IMR-90 (cell line): ENCODE results near the gene MTX3. TPM values are rescaled to one million over a fixed set of nuclear protein-coding genes. Genes with fewer than 3 reads are reported as not detected.
A peak's percentile ranks its signal among the peaks of the same experiment; 100 is the strongest.

Experiments
- ATAC-seq: fragments of 200-7000 bp; cut with Tn5 transposase; 2 replicates; pipeline ENCODE4 v1.9.1; 2020; ENCODE audit warnings: low read depth, mild to moderate bottlenecking, moderate library complexity
- BruUV-seq: library from RNA; stranded (reverse); fragments of 400-500 nt; replicated peaks from 2 replicates; lab custom pipeline; 2021; lab: Mats Ljungman, UMichigan
- CTCF ChIA-PET: fragments of 300-600 bp; formaldehyde crosslinking; extraction: SDS; loops from one replicate; lab custom pipeline; 2021; ENCODE audit warnings: antibody characterized with exemption; lab: Yijun Ruan, JAX
- POLR2A ChIA-PET: fragments of 300-600 bp; sonication (Branson Sonifier 250); formaldehyde crosslinking; loops from one replicate; lab custom pipeline; 2022; ENCODE audit warnings: antibody characterized with exemption; ENCODE audit not compliant: unreplicated experiment; lab: Charles Lee
- DNase-seq: peaks from one replicate; pipeline ENCODE4 v3.0.0; 2013
- H2AFZ ChIP-seq: replicated peaks from 2 replicates; pipeline ENCODE3; 2013; ENCODE audit warnings: low read length, mild to moderate bottlenecking; ENCODE audit not compliant: poor library complexity
- H2AK5ac ChIP-seq: 2 replicates; pipeline ENCODE4 v1.6.1; 2013; ENCODE audit warnings: low read depth, low read length, inconsistent platforms
- H2AK9ac ChIP-seq: replicated peaks from 2 replicates; pipeline ENCODE3; 2013; ENCODE audit warnings: mild to moderate bottlenecking, low read depth, low read length, moderate library complexity; ENCODE audit not compliant: poor library complexity
- H2BK120ac ChIP-seq: 2 replicates; pipeline ENCODE4 v1.6.1; 2013; ENCODE audit warnings: low read depth, low read length, inconsistent platforms
- H2BK15ac ChIP-seq: 3 replicates; pipeline ENCODE4 v1.6.1; 2013; ENCODE audit warnings: low read depth, low read length, inconsistent platforms
- H2BK20ac ChIP-seq: 2 replicates; pipeline ENCODE4 v1.6.1; 2013; ENCODE audit warnings: low read depth, mild to moderate bottlenecking, inconsistent platforms, low read length, moderate library complexity
- H2BK5ac ChIP-seq: 2 replicates; pipeline ENCODE4 v1.6.1; 2013; ENCODE audit warnings: mild to moderate bottlenecking, low read depth, low read length, inconsistent platforms; ENCODE audit not compliant: poor library complexity, severe bottlenecking
- H3K14ac ChIP-seq: replicated peaks from 2 replicates; pipeline ENCODE4 v1.6.1; 2013; ENCODE audit warnings: low read depth, low read length, inconsistent platforms
- H3K18ac ChIP-seq: 2 replicates; pipeline ENCODE4 v1.6.1; 2013; ENCODE audit warnings: low read depth, low read length, control low read depth
- H3K23ac ChIP-seq: 2 replicates; pipeline ENCODE4 v1.6.1; 2013; ENCODE audit warnings: low read depth, low read length, inconsistent platforms
- H3K27ac ChIP-seq: 2 replicates; pipeline ENCODE4 v1.5.1; 2013; ENCODE audit warnings: mild to moderate bottlenecking, control low read depth, low read length; ENCODE audit not compliant: insufficient read depth
- H3K27me3 ChIP-seq: 2 replicates; pipeline ENCODE4 v1.6.1; 2013; ENCODE audit warnings: low read length; ENCODE audit not compliant: control insufficient read depth, insufficient read depth
- H3K36me3 ChIP-seq: 2 replicates; pipeline ENCODE4 v1.6.1; 2013; ENCODE audit warnings: low read length, mixed read lengths; ENCODE audit not compliant: control insufficient read depth, insufficient read depth
- H3K4ac ChIP-seq: 2 replicates; pipeline ENCODE4 v1.6.1; 2013; ENCODE audit warnings: low read depth, low read length, inconsistent platforms
- H3K4me1 ChIP-seq: 2 replicates; pipeline ENCODE4 v1.6.1; 2013; ENCODE audit warnings: low read length, mixed read lengths; ENCODE audit not compliant: control insufficient read depth, insufficient read depth
- H3K4me2 ChIP-seq: 2 replicates; pipeline ENCODE4 v1.6.1; 2013; ENCODE audit warnings: low read depth, mild to moderate bottlenecking, control low read depth, low read length, moderate library complexity
- H3K4me3 ChIP-seq: 2 replicates; pipeline ENCODE4 v1.5.1; 2013; ENCODE audit warnings: low read depth, mild to moderate bottlenecking, control low read depth, low read length, moderate library complexity; ENCODE audit not compliant: insufficient read depth
- H3K56ac ChIP-seq: 2 replicates; pipeline ENCODE4 v1.6.1; 2013; ENCODE audit warnings: low read length, inconsistent platforms; ENCODE audit not compliant: insufficient read depth; ENCODE audit errors: extremely low read depth
- H3K79me1 ChIP-seq, 2 experiments: 2 replicates each; pipeline ENCODE4 v1.6.1; 2013; ENCODE audit warnings: low read length in 2 of 2, inconsistent platforms in 1 of 2, low read depth in 1 of 2
- H3K9ac ChIP-seq: 2 replicates; pipeline ENCODE4 v1.6.1; 2013; ENCODE audit warnings: low read depth, low read length, control low read depth
- H3K9me1 ChIP-seq: 2 replicates; pipeline ENCODE4 v1.6.1; 2013; ENCODE audit warnings: low read length, inconsistent platforms; ENCODE audit not compliant: insufficient read depth
- H3K9me3 ChIP-seq: 2 replicates; pipeline ENCODE4 v1.6.1; 2013; ENCODE audit warnings: low read length; ENCODE audit not compliant: control insufficient read depth, insufficient read depth
- H4K20me1 ChIP-seq: 2 replicates; pipeline ENCODE4 v1.6.1; 2013; ENCODE audit warnings: low read length, inconsistent platforms; ENCODE audit not compliant: insufficient read depth
- H4K5ac ChIP-seq: 2 replicates; pipeline ENCODE4 v1.6.1; 2013; ENCODE audit warnings: mild to moderate bottlenecking, low read depth, low read length, control low read depth
- H4K8ac ChIP-seq, 2 experiments: 2 replicates each; pipeline ENCODE4 v1.6.1; 2013; ENCODE audit warnings: low read depth in 2 of 2, low read length in 2 of 2, control low read depth in 1 of 2, inconsistent platforms in 1 of 2
- H4K91ac ChIP-seq: 2 replicates; pipeline ENCODE4 v1.6.1; 2013; ENCODE audit warnings: low read depth, low read length, inconsistent platforms; ENCODE audit not compliant: insufficient read depth
- BHLHE40 ChIP-seq: fragments of 150-350 bp; IDR thresholded peaks from 2 replicates; pipeline ENCODE4 v1.6.1; 2016; ENCODE audit warnings: mild to moderate bottlenecking, low read depth, low read length
- CEBPB ChIP-seq: IDR thresholded peaks from 2 replicates; pipeline ENCODE4 v1.6.1; 2012; ENCODE audit warnings: low read depth, low read length, improper control_type of control experiment
- CHD1 ChIP-seq: IDR thresholded peaks from 2 replicates; pipeline ENCODE4 v1.6.1; 2012; ENCODE audit warnings: low read depth, low read length, improper control_type of control experiment
- CTCF ChIP-seq: conservative IDR thresholded peaks from 2 replicates; pipeline ENCODE4 v1.5.1; 2012; ENCODE audit warnings: mild to moderate bottlenecking, low read depth, low read length, improper control_type of control experiment
- FOS ChIP-seq: fragments of 150-350 bp; IDR thresholded peaks from 2 replicates; pipeline ENCODE4 v1.6.1; 2016; ENCODE audit warnings: low read depth, low read length
- MAFK ChIP-seq: IDR thresholded peaks from 2 replicates; pipeline ENCODE4 v1.6.1; 2012; ENCODE audit warnings: low read depth, low read length, improper control_type of control experiment
- MAZ ChIP-seq: IDR thresholded peaks from 2 replicates; pipeline ENCODE4 v1.6.1; 2012; ENCODE audit warnings: low read depth, mild to moderate bottlenecking, low read length, improper control_type of control experiment, moderate library complexity, borderline replicate concordance
- NFE2L2 ChIP-seq: fragments of 150-350 bp; IDR thresholded peaks from 2 replicates; pipeline ENCODE4 v1.6.1; 2016; ENCODE audit warnings: low read depth, mild to moderate bottlenecking, low read length
- POLR2A ChIP-seq: IDR thresholded peaks from 2 replicates; pipeline ENCODE4 v1.6.1; 2012; ENCODE audit warnings: mild to moderate bottlenecking, low read depth, low read length
- RAD21 ChIP-seq: IDR thresholded peaks from 2 replicates; pipeline ENCODE4 v1.6.1; 2012; ENCODE audit warnings: low read length, improper control_type of control experiment
- RCOR1 ChIP-seq: IDR thresholded peaks from 2 replicates; pipeline ENCODE4 v1.6.1; 2012; ENCODE audit warnings: mild to moderate bottlenecking, low read length, improper control_type of control experiment; ENCODE audit not compliant: insufficient replicate concordance
- RFX5 ChIP-seq: IDR thresholded peaks from 2 replicates; pipeline ENCODE4 v1.8.0; 2012; ENCODE audit warnings: low read depth, mild to moderate bottlenecking, low read length, moderate library complexity
- SMC3 ChIP-seq: fragments of 150-350 bp; IDR thresholded peaks from 2 replicates; pipeline ENCODE4 v1.6.1; 2016; ENCODE audit warnings: low read depth, mild to moderate bottlenecking, antibody characterized with exemption, low read length, moderate library complexity
- USF2 ChIP-seq: fragments of 150-350 bp; IDR thresholded peaks from 2 replicates; pipeline ENCODE4 v1.6.1; 2017; ENCODE audit warnings: mild to moderate bottlenecking, antibody characterized with exemption, low read length, low read depth
- WGBS, 2 experiments: methylation state at CpG; one replicate each; pipeline versions ENCODE4 v1.1.5 to v1.1.7; 2013; ENCODE audit warnings: missing lambda C conversion rate in 2 of 2; ENCODE audit not compliant: insufficient read length in 1 of 2; ENCODE audit errors: extremely low coverage in 2 of 2; 5-methylcytosine and 5-hydroxymethylcytosine counted together
- dilution Hi-C: fragments of 300-500 bp; cut with HindIII; formaldehyde crosslinking; loops from one replicate; pipeline ENCODE4 v1.14.3; 2018; ENCODE audit warnings: low sequenced_read_pairs; ENCODE audit not compliant: unreplicated experiment
- in situ Hi-C: fragments of 300-500 bp; cut with MboI; formaldehyde crosslinking; loops from 3 replicates; pipeline ENCODE4 v1.14.3; 2019; ENCODE audit warnings: low sequenced_read_pairs, inconsistent platforms, mixed read lengths
- intact Hi-C: fragments of 100-400 bp; cut with micrococcal nuclease; formaldehyde crosslinking; loops from 2 replicates; pipeline ENCODE4 v1.10.0; 2022
- polyA plus RNA-seq, 3 experiments: library from polyadenylated mRNA; depleted of rRNA; stranded (reverse); fragments of >200 nt; gene quantifications; 2 replicates each; pipeline ENCODE4 v1.2.3, GENCODE V29; 2012; ENCODE audit warnings: low replicate concordance in 1 of 3
- total RNA-seq: library from RNA; depleted of rRNA; stranded (reverse); fragments of >200 nt; gene quantifications from 2 replicates; pipeline ENCODE4 v1.2.3, GENCODE V29; 2012

MTX3 gene
- total and polyA plus RNA-seq, 2 of the 4 experiments (the other 2 are of a cell fraction): 6.6 to 12.7 TPM

- CTCF ChIA-PET: interaction anchor here (0.6 kb wide), 1 partner anchor 17 kb away, joined by 3 read pairs; no protein-coding TSS in a partner anchor
- Histone ChIP-seq H3K14ac (no peak overlapping the region), H3K79me1 (no peaks in the 10 kb centered on the region), H3K4me1 (no peaks in the 10 kb centered on the region), H3K4me2 (no peak overlapping the region), H2BK20ac (no peak overlapping the region), H2AK5ac (no peak overlapping the region), H3K9ac (no peak overlapping the region), H4K91ac (no peak overlapping the region), H2AK9ac (peak overlapping the region; percentile 48), H4K20me1 (no peaks in the 10 kb centered on the region), H2BK15ac (no peak overlapping the region), H2AFZ (no peak overlapping the region), H3K27ac (no peak overlapping the region), H3K18ac (no peak overlapping the region), H4K5ac (no peak overlapping the region), H3K56ac (no peak overlapping the region), H3K9me3 (no peaks in the 10 kb centered on the region), H3K4me3 (no peak overlapping the region), H4K8ac (no peak overlapping the region), H3K9me1 (0 out of 2 replicates have a peak, but pooled peaks cover 2% of the 10 kb centered on the region), H2BK120ac (no peak overlapping the region), H2BK5ac (no peak overlapping the region), H3K4ac (no peak overlapping the region), H3K23ac (no peak overlapping the region), H3K36me3 (no peaks in the 10 kb centered on the region), H3K27me3 (no peaks in the 10 kb centered on the region)
- intact Hi-C loops: no loop called here
- TF ChIP-seq MAFK: no peak
- TF ChIP-seq NFE2L2: no peak
- no peak for TF ChIP-seq BHLHE40
- no peak for TF ChIP-seq USF2
- TF ChIP-seq FOS: no peak
- TF ChIP-seq MAZ: no peak
- TF ChIP-seq CHD1: no peak
- TF ChIP-seq RAD21: no peak
- TF ChIP-seq SMC3: no peak
- TF ChIP-seq CTCF: no peak
- no peak for TF ChIP-seq CEBPB
- no peak for TF ChIP-seq RCOR1
- TF ChIP-seq RFX5: no peak
- no peak for TF ChIP-seq POLR2A
- POLR2A ChIA-PET: no interaction called here
- dilution Hi-C loops: no loop called here
- no peak for ATAC-seq
- DNase-seq: no peak
- no CpG with 5 or more reads among the region's 5 CpGs for WGBS, 2 experiments
- in situ Hi-C loops: no loop called here
- BruUV-seq: no TSS peak
Observed at GRCh38 chr5:80010754-80011392, 19.8 kb upstream of the MTX3 start.
